Lung (tissue), 12 donors: ENCODE measurements around the gene ETV3L. TPM values are rescaled to one million over a fixed set of nuclear protein-coding genes. Genes with fewer than 3 reads are reported as not detected.
"Not testable (repeated sequence)": the region's sequence is repeated elsewhere in the genome, so short reads cannot be mapped to it uniquely, and the experiment has no call there.

Experiments
- ATAC-seq: fragments of 200-7000 bp; cut with Tn5 transposase; one replicate; pipeline ENCODE4 v1.9.1; 2020; ENCODE audit warnings: moderate number of reproducible peaks; ENCODE audit not compliant: insufficient read depth, low FRiP score
- DNase-seq, 3 donors: peaks; one replicate each; pipeline ENCODE4 v3.0.0-alpha.2; 2013 to 2017
- H3K27ac ChIP-seq, 2 donors: one replicate each; pipeline ENCODE4 v1.5.1; 2013; ENCODE audit warnings: mild to moderate bottlenecking in 2 of 2, moderate library complexity in 2 of 2, control low read depth in 1 of 2, inconsistent platforms in 1 of 2, low read depth in 1 of 2, low read length in 1 of 2
- H3K27me3 ChIP-seq, 3 donors: one replicate each; pipeline ENCODE4 v1.5.1; 2013; ENCODE audit warnings: low read length in 2 of 3; ENCODE audit not compliant: control insufficient read depth in 3 of 3, insufficient read depth in 3 of 3
- H3K36me3 ChIP-seq, 4 donors: one replicate each; pipeline ENCODE4 v1.5.1; 2013; ENCODE audit warnings: low read length in 4 of 4, mild to moderate bottlenecking in 1 of 4, moderate library complexity in 1 of 4; ENCODE audit not compliant: control insufficient read depth in 4 of 4, insufficient read depth in 4 of 4
- H3K4me1 ChIP-seq, 5 donors: one replicate each; pipeline ENCODE4 v1.5.1; 2013; ENCODE audit warnings: low read length in 5 of 5, mild to moderate bottlenecking in 2 of 5, moderate library complexity in 1 of 5; ENCODE audit not compliant: control insufficient read depth in 5 of 5, insufficient read depth in 5 of 5
- H3K4me3 ChIP-seq: one replicate; pipeline ENCODE4 v1.5.1; 2013; ENCODE audit warnings: mild to moderate bottlenecking, control low read depth, moderate library complexity
- H3K9ac ChIP-seq, 2 donors: one replicate each; pipeline ENCODE4 v1.5.1; 2013; ENCODE audit warnings: low read length in 2 of 2, control low read depth in 1 of 2; ENCODE audit not compliant: insufficient read depth in 1 of 2
- H3K9me3 ChIP-seq, 4 donors: one replicate each; pipeline ENCODE4 v1.5.1; 2013; ENCODE audit warnings: low read length in 3 of 4, mild to moderate bottlenecking in 1 of 4, moderate library complexity in 1 of 4; ENCODE audit not compliant: control insufficient read depth in 4 of 4, insufficient read depth in 3 of 4
- CTCF ChIP-seq: IDR thresholded peaks from 2 replicates; pipeline ENCODE4 v1.5.1; 2012; ENCODE audit warnings: mild to moderate bottlenecking; ENCODE audit errors: control extremely low read depth, extremely low read depth
- WGBS, 2 donors: extraction: QIAGEN DNeasy Blood & Tissue Kit; methylation state at CpG; one replicate each; pipeline ENCODE4 v1.1.7; 2013; 5-methylcytosine and 5-hydroxymethylcytosine counted together
- polyA plus RNA-seq, 2 donors: library from polyadenylated mRNA; stranded (reverse); fragments of 200-250 nt; gene quantifications; one replicate each; pipeline ENCODE4 v1.2.1, GENCODE V29; 2013
- total RNA-seq, 2 donors: library from RNA; depleted of rRNA in 1 of 2; stranded (reverse); fragments of >200 nt in 1 of 2; gene quantifications; one replicate each; pipeline ENCODE4 v1.2.1, GENCODE V29; 2014 to 2021
- donor health status: control.
- donor health status: control.
- donor health status: Bipolar disorder and iron deficiency.
- donor health status: healthy.
- donor health status: DM: yes; HTN: yes; CAD: no.

Gene ETV3L
- total and polyA plus RNA-seq, 4 donors, result 0.05 TPM; not detected in 3

DNA sequence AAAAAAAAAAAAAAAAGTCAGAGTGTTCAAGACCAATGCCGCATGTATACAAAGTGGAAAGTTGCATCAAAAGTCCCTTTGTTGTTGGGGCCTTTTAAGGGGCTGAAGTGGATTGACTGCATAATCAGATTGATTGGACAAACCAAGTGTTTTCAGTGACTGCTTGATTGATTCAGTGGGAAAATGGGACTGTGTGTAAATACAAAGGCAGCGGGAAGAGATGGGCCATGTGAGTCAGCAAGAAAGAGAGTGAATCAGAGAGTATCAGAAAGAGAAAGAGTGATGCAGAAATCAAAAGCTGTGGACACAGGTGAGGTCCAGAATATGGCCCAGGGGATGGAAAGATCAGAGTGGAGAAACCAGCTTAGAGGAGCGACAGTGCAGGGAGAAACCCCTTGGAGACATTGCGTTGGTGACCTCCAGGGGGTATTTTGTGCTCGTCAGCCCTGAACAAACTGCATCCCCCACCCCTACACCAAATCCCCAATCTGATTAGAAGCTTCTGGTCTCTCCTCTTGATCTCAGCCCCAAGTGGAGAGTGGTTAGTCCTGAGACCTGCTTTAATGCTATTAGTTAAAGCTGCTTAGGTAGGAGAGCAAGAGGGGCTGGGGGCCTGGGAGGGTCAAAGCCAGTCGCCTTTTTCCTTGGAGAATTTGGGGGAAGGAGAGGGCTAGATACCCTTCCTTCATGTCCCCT is 5.1 kb upstream of the ETV3L start:
- Histone ChIP-seq H3K27me3 (peaks cover 0 to 35% (median 17%) of the 10 kb centered on the region in 3 donors), H3K4me1 (no peaks in the 10 kb centered on the region), H3K36me3 (no peaks in the 10 kb centered on the region), H3K9me3 (no peaks in the 10 kb centered on the region), H3K9ac (no peak overlapping the region), H3K4me3 (no peak overlapping the region), H3K27ac (no peak overlapping the region)
- TF ChIP-seq CTCF, result no peak
- DNase-seq, result no peak
- ATAC-seq, result no peak
- WGBS, 2 donors, result 85 to 91% methylated on average over 6 of the region's 6 CpGs

GRCh38 chr1:157103268-157103667 is 3.7 kb upstream of the ETV3L start:
- H3K4me1 ChIP-seq, result no peaks in the 10 kb centered on the region
- ATAC-seq (no peak), DNase-seq (no peak)
- peaks cover 0 to 34% (median 13%) of the 10 kb centered on the region in 3 donors for H3K27me3 ChIP-seq
- no peak overlapping the region for H3K9ac ChIP-seq
- no peaks in the 10 kb centered on the region for H3K36me3 ChIP-seq
- 60 to 75% methylated on average over 5 of the region's 5 CpGs for WGBS, 2 donors
- TF ChIP-seq CTCF, result no peak
- H3K4me3 ChIP-seq, result no peak overlapping the region
- H3K27ac ChIP-seq, result no peak overlapping the region
- no peaks in the 10 kb centered on the region for H3K9me3 ChIP-seq

GRCh38 chr1:157101149-157101548 is 1.5 kb upstream of the ETV3L start:
- 86 to 99% methylated on average over 4 of the region's 4 CpGs for WGBS, 2 donors
- Histone ChIP-seq H3K4me1 (no peaks in the 10 kb centered on the region), H3K27me3 (peaks cover 0 to 13% (median 0%) of the 10 kb centered on the region in 3 donors), H3K4me3 (no peak overlapping the region), H3K27ac (no peak overlapping the region), H3K36me3 (no peaks in the 10 kb centered on the region), H3K9ac (no peak overlapping the region), H3K9me3 (no peaks in the 10 kb centered on the region)
- TF ChIP-seq CTCF, result no peak
- no peak for DNase-seq
- no peak for ATAC-seq

DNA sequence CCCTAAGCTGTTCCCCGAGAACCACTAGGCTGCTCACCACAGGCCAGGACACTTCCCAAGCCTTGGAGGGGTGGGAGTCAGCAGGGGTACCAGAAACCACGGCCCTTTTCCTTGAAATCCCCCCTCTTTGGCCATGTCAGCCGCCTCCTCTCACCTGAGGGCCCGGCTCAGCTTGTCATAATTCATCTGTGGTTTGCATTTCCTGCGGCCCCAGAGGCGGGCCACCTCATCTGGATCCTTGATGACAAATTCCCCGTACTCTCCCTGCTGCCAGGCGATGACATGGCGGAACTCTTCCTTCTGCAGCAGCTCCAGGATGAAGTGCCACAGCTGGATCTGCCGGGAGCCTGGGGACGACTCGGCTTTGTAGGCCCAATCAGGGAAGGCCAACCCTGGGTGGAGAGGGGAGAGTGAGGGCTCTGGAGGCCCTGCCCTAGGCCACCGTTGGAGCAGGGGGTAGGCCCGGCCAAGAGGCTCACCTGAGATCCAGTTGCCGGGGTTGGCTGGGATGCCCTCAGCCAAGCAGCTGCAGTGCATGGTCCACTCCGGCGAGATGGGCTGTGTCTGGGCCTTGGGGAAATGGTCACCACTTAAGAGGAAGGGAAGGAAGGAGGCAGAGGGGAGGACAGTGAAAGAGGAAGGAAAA is 498 bp downstream of the ETV3L start:
- DNase-seq, result not testable (repeated sequence)

More for the DNA sequence above, 498 bp downstream of the ETV3L start:
- WGBS, 2 donors, result 59 to 79% methylated on average over 12 to 16 of the region's 17 CpGs
- not testable (repeated sequence) for H3K4me3 ChIP-seq, H3K27ac ChIP-seq, H3K9me3 ChIP-seq, ATAC-seq, H3K36me3 ChIP-seq, H3K9ac ChIP-seq, H3K27me3 ChIP-seq, H3K4me1 ChIP-seq
